HepG2 (cell line): Measurements from ENCODE around the gene HES6. TPM values are rescaled to one million over a fixed set of nuclear protein-coding genes. Genes with fewer than 3 reads are reported as not detected.

Experiments used
- ARID2 ChIP-seq: sonication (generic); formaldehyde crosslinking; IDR thresholded peaks from 2 replicates; pipeline ENCODE4 v1.8.1; 2022; ENCODE audit warnings: mild to moderate bottlenecking, missing genetic modification reagents, borderline replicate concordance
- CAMTA2 ChIP-seq: sonication (generic); formaldehyde crosslinking; IDR thresholded peaks from 2 replicates; pipeline ENCODE4 v1.4.0; 2020; ENCODE audit warnings: mild to moderate bottlenecking, missing genetic modification reagents, borderline replicate concordance
- CTCF ChIP-seq: sonication (generic); formaldehyde crosslinking; IDR thresholded peaks from 2 replicates; pipeline ENCODE4 v1.5.0; 2020; ENCODE audit warnings: mild to moderate bottlenecking, missing genetic modification reagents, moderate library complexity
- KDM5A ChIP-seq: fragments of 200-600 bp; sonication (generic); IDR thresholded peaks from 2 replicates; pipeline ENCODE4 v1.7.0; 2018; ENCODE audit warnings: antibody characterized with exemption, mild to moderate bottlenecking, low read length, borderline replicate concordance
- LCORL ChIP-seq, 2 experiments: fragments of 450-650 bp in 1 of 2; sonication (generic) in 1 of 2; formaldehyde crosslinking in 1 of 2; IDR thresholded peaks; 2 replicates each; pipeline versions ENCODE4 v1.5.0 to v1.6.1; 2017 to 2020; ENCODE audit warnings: antibody characterized with exemption in 1 of 2, missing genetic modification reagents in 1 of 2
- MAFF ChIP-seq: IDR thresholded peaks from 2 replicates; pipeline ENCODE4 v1.6.1; 2011; ENCODE audit warnings: low read depth, low read length, improper control_type of control experiment
- RAD21 ChIP-seq: fragments of 450-650 bp; formaldehyde crosslinking; IDR thresholded peaks from 2 replicates; pipeline ENCODE4 v1.5.0; 2020; ENCODE audit warnings: mild to moderate bottlenecking
- RXRA ChIP-seq: sonication (generic); formaldehyde crosslinking; IDR thresholded peaks from 2 replicates; pipeline ENCODE4 v1.5.1; 2020; ENCODE audit warnings: missing genetic modification reagents
- ZEB1 ChIP-seq: IDR thresholded peaks from 2 replicates; pipeline ENCODE4 v1.6.1; 2012; ENCODE audit warnings: mild to moderate bottlenecking, low read depth, inconsistent platforms; ENCODE audit not compliant: insufficient replicate concordance
- ZFP90 ChIP-seq: sonication (generic); formaldehyde crosslinking; IDR thresholded peaks from 2 replicates; pipeline ENCODE4 v1.8.0; 2022; ENCODE audit warnings: missing genetic modification reagents, mild to moderate bottlenecking, inconsistent platforms, borderline replicate concordance
- ZNF138 ChIP-seq: sonication (generic); formaldehyde crosslinking; IDR thresholded peaks from 2 replicates; pipeline ENCODE4 v1.5.0; 2020; ENCODE audit warnings: mild to moderate bottlenecking, low read depth, missing genetic modification reagents
- ZNF230 ChIP-seq: sonication (generic); formaldehyde crosslinking; IDR thresholded peaks from 2 replicates; pipeline ENCODE4 v1.4.0; 2020; ENCODE audit warnings: mild to moderate bottlenecking, missing genetic modification reagents
- ZNF331 ChIP-seq: sonication (generic); formaldehyde crosslinking; IDR thresholded peaks from 2 replicates; pipeline ENCODE4 v1.4.0; 2020; ENCODE audit warnings: missing genetic modification reagents
- ZNF572 ChIP-seq: sonication (generic); formaldehyde crosslinking; IDR thresholded peaks from 2 replicates; pipeline ENCODE4 v1.5.1; 2020; ENCODE audit warnings: mild to moderate bottlenecking, missing genetic modification reagents
- ZNF576 ChIP-seq: sonication (generic); formaldehyde crosslinking; IDR thresholded peaks from 2 replicates; pipeline ENCODE4 v1.4.0; 2020; ENCODE audit warnings: mild to moderate bottlenecking, missing genetic modification reagents
- ZNF598 ChIP-seq: sonication (generic); formaldehyde crosslinking; IDR thresholded peaks from 2 replicates; pipeline ENCODE4 v1.5.1; 2020; ENCODE audit warnings: mild to moderate bottlenecking, missing genetic modification reagents, borderline replicate concordance
- ZNF777 ChIP-seq: sonication (generic); formaldehyde crosslinking; IDR thresholded peaks from 2 replicates; pipeline ENCODE4 v1.4.0; 2020; ENCODE audit warnings: missing genetic modification reagents
- polyA plus RNA-seq, 8 experiments: library from polyadenylated mRNA; depleted of rRNA in 3 of 8; stranded (reverse) in 7 of 8; unstranded in 1 of 8; fragments of >200 nt; fragmentation: Illumina TruSeq in 4 of 8; extraction: Trizol in 4 of 8; gene quantifications; 2 replicates each; pipeline versions ENCODE4 v1.2.1 to v1.2.3, GENCODE V29; 2011 to 2016; ENCODE audit warnings: low read depth in 4 of 8, missing spikeins in 1 of 8, mixed read lengths in 1 of 8; ENCODE audit not compliant: insufficient read depth in 1 of 8
- total RNA-seq, 5 experiments: library from RNA; depleted of rRNA; stranded (reverse); fragments of >200 nt; fragmentation: Illumina TruSeq; extraction: Trizol; gene quantifications; 2 replicates each; pipeline ENCODE4 v1.2.3, GENCODE V29; 2016; ENCODE audit warnings: low read depth in 1 of 5
- TF ChIP-seq, protein P1 (sequence below): sonication (generic); formaldehyde crosslinking; IDR thresholded peaks from 2 replicates; pipeline ENCODE4 v1.4.0; 2020; ENCODE audit warnings: mild to moderate bottlenecking, missing genetic modification reagents
- TF ChIP-seq, protein P2 (sequence below): sonication (generic); formaldehyde crosslinking; IDR thresholded peaks from 2 replicates; pipeline ENCODE4 v1.9.0; 2022; ENCODE audit warnings: low read depth, missing genetic modification reagents
- TF ChIP-seq, protein P3 (sequence below): sonication (generic); formaldehyde crosslinking; IDR thresholded peaks from 2 replicates; pipeline ENCODE4 v1.8.1; 2023; ENCODE audit warnings: mild to moderate bottlenecking, missing genetic modification reagents

HES6 gene
- total and polyA plus RNA-seq, 2 of the 13 experiments (the other 11 are each of a cell fraction or from before 2014, with no cell fraction given), result 19.5 to 82.8 TPM

GRCh38 chr2:238287737-238288649 lies 48.2 kb upstream of the HES6 start, which contains the start of gene PER2 (continued):
- TF ChIP-seq LCORL (IDR thresholded peaks at IDR 0.05) (no peak), LCORL (CRISPR knock-in tag; IDR thresholded peaks at IDR 0.05) (peak; percentile 65; the same call in 1 of the 2 replicates), KDM5A (peak; percentile 57; the same call in 1 of the 2 replicates), ARID2 (CRISPR knock-in tag) (peak; percentile 17; the same call in 1 of the 2 replicates), CAMTA2 (peak; percentile 71; the same call in 1 of the 2 replicates), ZNF138 (CRISPR knock-in tag) (0 out of 2 replicates have a peak, but pooled peaks have one; percentile 15), ZNF572 (CRISPR knock-in tag) (no peak), ZNF331 (CRISPR knock-in tag) (no peak), ZNF598 (peak; percentile 26; the same call in 1 of the 2 replicates), ZFP90 (CRISPR knock-in tag) (0 out of 2 replicates have a peak, but pooled peaks have one; percentile 22), ZNF777 (no peak), CTCF (peak; percentile 64), ZEB1 (no peak), ZNF576 (CRISPR knock-in tag) (peak; percentile 81), RXRA (CRISPR knock-in tag) (no peak), MAFF (no peak), ZNF230 (CRISPR knock-in tag) (no peak), RAD21 (peak; percentile 42)
- TF ChIP-seq, protein P1, sequence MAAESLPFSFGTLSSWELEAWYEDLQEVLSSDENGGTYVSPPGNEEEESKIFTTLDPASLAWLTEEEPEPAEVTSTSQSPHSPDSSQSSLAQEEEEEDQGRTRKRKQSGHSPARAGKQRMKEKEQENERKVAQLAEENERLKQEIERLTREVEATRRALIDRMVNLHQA, result no peak
- TF ChIP-seq, protein P2, sequence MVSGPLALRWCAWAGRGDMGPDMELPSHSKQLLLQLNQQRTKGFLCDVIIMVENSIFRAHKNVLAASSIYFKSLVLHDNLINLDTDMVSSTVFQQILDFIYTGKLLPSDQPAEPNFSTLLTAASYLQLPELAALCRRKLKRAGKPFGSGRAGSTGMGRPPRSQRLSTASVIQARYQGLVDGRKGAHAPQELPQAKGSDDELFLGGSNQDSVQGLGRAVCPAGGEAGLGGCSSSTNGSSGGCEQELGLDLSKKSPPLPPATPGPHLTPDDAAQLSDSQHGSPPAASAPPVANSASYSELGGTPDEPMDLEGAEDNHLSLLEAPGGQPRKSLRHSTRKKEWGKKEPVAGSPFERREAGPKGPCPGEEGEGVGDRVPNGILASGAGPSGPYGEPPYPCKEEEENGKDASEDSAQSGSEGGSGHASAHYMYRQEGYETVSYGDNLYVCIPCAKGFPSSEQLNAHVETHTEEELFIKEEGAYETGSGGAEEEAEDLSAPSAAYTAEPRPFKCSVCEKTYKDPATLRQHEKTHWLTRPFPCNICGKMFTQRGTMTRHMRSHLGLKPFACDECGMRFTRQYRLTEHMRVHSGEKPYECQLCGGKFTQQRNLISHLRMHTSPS (CRISPR knock-in tag), result peak; percentile 47; the same call in 1 of the 2 replicates
- TF ChIP-seq, protein P3, sequence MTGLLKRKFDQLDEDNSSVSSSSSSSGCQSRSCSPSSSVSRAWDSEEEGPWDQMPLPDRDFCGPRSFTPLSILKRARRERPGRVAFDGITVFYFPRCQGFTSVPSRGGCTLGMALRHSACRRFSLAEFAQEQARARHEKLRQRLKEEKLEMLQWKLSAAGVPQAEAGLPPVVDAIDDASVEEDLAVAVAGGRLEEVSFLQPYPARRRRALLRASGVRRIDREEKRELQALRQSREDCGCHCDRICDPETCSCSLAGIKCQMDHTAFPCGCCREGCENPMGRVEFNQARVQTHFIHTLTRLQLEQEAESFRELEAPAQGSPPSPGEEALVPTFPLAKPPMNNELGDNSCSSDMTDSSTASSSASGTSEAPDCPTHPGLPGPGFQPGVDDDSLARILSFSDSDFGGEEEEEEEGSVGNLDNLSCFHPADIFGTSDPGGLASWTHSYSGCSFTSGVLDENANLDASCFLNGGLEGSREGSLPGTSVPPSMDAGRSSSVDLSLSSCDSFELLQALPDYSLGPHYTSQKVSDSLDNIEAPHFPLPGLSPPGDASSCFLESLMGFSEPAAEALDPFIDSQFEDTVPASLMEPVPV (CRISPR knock-in tag), result peak; percentile 13; the same call in 1 of the 2 replicates
